ENCODE data around the gene TMEM63A. TPM values are rescaled to one million over a fixed set of nuclear protein-coding genes. Genes with fewer than 3 reads are reported as not detected.
"Not testable (repeated sequence)": the region's sequence is repeated elsewhere in the genome, so short reads cannot be mapped to it uniquely, and the experiment has no call there.

TMEM63A gene
- total RNA-seq, 1 donor from 2014 or later = 30.7 TPM

GRCh38 chr1:225814381-225814780 is 67.8 kb downstream of the TMEM63A start:
- DNase-seq = peak; percentile 71
- intact Hi-C loops (cut with micrococcal nuclease) = no loop called here
- ATAC-seq = no peak

GRCh38 chr1:225813214-225813964 is 68.8 kb downstream of the TMEM63A start:
- DNase-seq = peak; percentile 80
- peak; percentile 58 for ATAC-seq
- intact Hi-C loops (cut with micrococcal nuclease) = no loop called here

GRCh38 chr1:225812488-225813213 is 69.5 kb downstream of the TMEM63A start:
- DNase-seq = no peak
- intact Hi-C loops (cut with micrococcal nuclease) = no loop called here
- no peak for ATAC-seq

- ATAC-seq (no peak), DNase-seq (peak; percentile 19)
- intact Hi-C loops (cut with micrococcal nuclease) = no loop called here
Measured at GRCh38 chr1:225811622-225812487, 70.3 kb downstream of the TMEM63A start.

- ATAC-seq (peak; percentile 31), DNase-seq (peak; percentile 65)
- intact Hi-C loops (cut with micrococcal nuclease) = not testable (repeated sequence)
Measured at GRCh38 chr1:225810579-225811538, 71.3 kb downstream of the TMEM63A start.

GRCh38 chr1:225809842-225810578 is 72.2 kb downstream of the TMEM63A start, which contains the start of gene EPHX1:
Gene EPHX1, plus strand, starts transcription at chr1:225810124. Its CDS starts 18,606 bp downstream, at chr1:225828730.
- intact Hi-C loops (cut with micrococcal nuclease) = no loop called here
- ATAC-seq (peak; percentile 85), DNase-seq (peak; percentile 96)

- intact Hi-C loops (cut with micrococcal nuclease) = no loop called here
- no peak for ATAC-seq
- no peak for DNase-seq
Measured at GRCh38 chr1:225808136-225808535, 74.0 kb downstream of the TMEM63A start.

- ATAC-seq; intact Hi-C loops (cut with micrococcal nuclease); DNase-seq: not testable (repeated sequence)
Measured at GRCh38 chr1:225806736-225807135, 75.4 kb downstream of the TMEM63A start.

GRCh38 chr1:225806249-225806648 is 75.9 kb downstream of the TMEM63A start:
- intact Hi-C loops (cut with micrococcal nuclease) = no loop called here
- no peak for DNase-seq
- ATAC-seq = no peak

- DNase-seq; ATAC-seq; intact Hi-C loops (cut with micrococcal nuclease): not testable (repeated sequence)
Measured at GRCh38 chr1:225801146-225801545, 81.0 kb downstream of the TMEM63A start.

GRCh38 chr1:225796097-225796496 is 86.1 kb downstream of the TMEM63A start:
- intact Hi-C loops (cut with micrococcal nuclease); ATAC-seq; DNase-seq: not testable (repeated sequence)

Small RNA genes lying within 50 kb of the gene (microRNA-seq; reads per million reads assigned to microRNA genes)
- gene MIR6741 (ENCODE audit: borderline number of aligned reads) = not detected

Other genes starting within 250 kb of the TMEM63A start
- gene ENAH, start 229.3 kb downstream of the TMEM63A start, total RNA-seq = 90.1 TPM
- 211 TPM for gene SRP9, start 104.6 kb downstream of the TMEM63A start, total RNA-seq
- 76.8 TPM for gene EPHX1, start 72.3 kb downstream of the TMEM63A start, total RNA-seq
- gene LEFTY1, start 6.8 kb upstream of the TMEM63A start, total RNA-seq = not detected
- gene PYCR2, start 41.9 kb upstream of the TMEM63A start, total RNA-seq = 62.3 TPM
- 0.47 TPM for gene LEFTY2, start 58.8 kb upstream of the TMEM63A start, total RNA-seq
- 10.7 TPM for gene SDE2, start 117.0 kb upstream of the TMEM63A start, total RNA-seq
- 345 TPM for gene H3-3A, start 180.3 kb upstream of the TMEM63A start, total RNA-seq

Measured in left ventricle myocardium superior (tissue), 1 donor.